A673 (cell line): ENCODE results near the gene LEF1. TPM values are rescaled to one million over a fixed set of nuclear protein-coding genes. Genes with fewer than 3 reads are reported as not detected.

Experiments
- BruUV-seq: library from RNA; stranded (reverse); fragments of 400-500 nt; replicated peaks from 2 replicates; lab custom pipeline; 2021; lab: Mats Ljungman, UMichigan
- CTCF ChIA-PET: fragments of 300-600 bp; sonication (Branson Sonifier 250); formaldehyde crosslinking; loops from one replicate; lab custom pipeline; 2022; ENCODE audit warnings: antibody characterized with exemption; lab: Charles Lee
- POLR2A ChIA-PET: fragments of 300-600 bp; sonication (Branson Sonifier 250); formaldehyde crosslinking; loops from one replicate; lab custom pipeline; 2022; ENCODE audit warnings: antibody characterized with exemption; ENCODE audit not compliant: low non-redundant PET; lab: Charles Lee
- DNase-seq: peaks from one replicate; pipeline ENCODE4 v3.0.0-alpha.2; 2015; ENCODE audit warnings: low spot score
- H3K27ac ChIP-seq: fragments of 200-600 bp; sonication (generic); 2 replicates; pipeline ENCODE4 v1.5.1; 2016; ENCODE audit warnings: mixed run types, low read depth, mild to moderate bottlenecking, mixed read lengths, antibody characterized with exemption, low read length; ENCODE audit not compliant: poor library complexity, severe bottlenecking
- H3K27me3 ChIP-seq: fragments of 200-600 bp; sonication (generic); replicated peaks from 2 replicates; pipeline ENCODE4 v1.6.1; 2017; ENCODE audit warnings: mixed run types, low read depth, mild to moderate bottlenecking, mixed read lengths, antibody characterized with exemption, low read length; ENCODE audit not compliant: insufficient read depth, poor library complexity
- H3K36me3 ChIP-seq: fragments of 200-600 bp; sonication (generic); 2 replicates; pipeline ENCODE4 v1.6.1; 2016; ENCODE audit warnings: mixed run types, mild to moderate bottlenecking, mixed read lengths, antibody characterized with exemption, low read length; ENCODE audit not compliant: insufficient read depth, poor library complexity, severe bottlenecking
- H3K4me1 ChIP-seq: fragments of 200-600 bp; sonication (generic); 2 replicates; pipeline ENCODE4 v1.6.1; 2017; ENCODE audit warnings: mixed run types, mild to moderate bottlenecking, mixed read lengths, antibody characterized with exemption, low read length; ENCODE audit not compliant: insufficient read depth, poor library complexity, severe bottlenecking
- H3K4me3 ChIP-seq: fragments of 200-600 bp; sonication (generic); 2 replicates; pipeline ENCODE4 v1.5.1; 2016; ENCODE audit warnings: low read depth, mixed run types, mild to moderate bottlenecking, mixed read lengths, low read length; ENCODE audit not compliant: poor library complexity, severe bottlenecking
- H3K9me3 ChIP-seq: fragments of 200-600 bp; sonication (generic); 2 replicates; pipeline ENCODE4 v1.6.1; 2016; ENCODE audit warnings: mixed run types, low read depth, mild to moderate bottlenecking, mixed read lengths, antibody characterized with exemption, low read length; ENCODE audit not compliant: poor library complexity, severe bottlenecking
- CTCF ChIP-seq: fragments of 300-800, 200-600 bp; sonication (generic); conservative IDR thresholded peaks from 2 replicates; pipeline ENCODE4 v1.5.1; 2017; ENCODE audit warnings: low read depth, mild to moderate bottlenecking, antibody characterized with exemption, low read length, moderate library complexity, mixed read lengths
- EZH2 ChIP-seq: fragments of 200-600 bp; sonication (generic); IDR thresholded peaks from 2 replicates; pipeline ENCODE4 v1.6.1; 2017; ENCODE audit warnings: borderline replicate concordance, low read depth, mild to moderate bottlenecking, mixed read lengths, antibody characterized with exemption, low read length; ENCODE audit not compliant: poor library complexity, severe bottlenecking
- intact Hi-C: fragments of 100-400 bp; cut with micrococcal nuclease; formaldehyde crosslinking; loops from one replicate; pipeline ENCODE4 v1.10.0; 2022; ENCODE audit not compliant: unreplicated experiment
- total RNA-seq: library from RNA; stranded (reverse); gene quantifications from 2 replicates; pipeline ENCODE4 v1.2.3, GENCODE V29; 2021

The LEF1 gene
- total RNA-seq, 1 experiment from 2014 or later, result 2.5 TPM

- no peaks in the 10 kb centered on the region for H3K4me1 ChIP-seq
- DNase-seq, result no peak
- H3K36me3 ChIP-seq, result no peaks in the 10 kb centered on the region
- no peak overlapping the region for H3K27ac ChIP-seq
- H3K9me3 ChIP-seq, result no peaks in the 10 kb centered on the region
- TF ChIP-seq CTCF, result no peak
- no peak overlapping the region for H3K4me3 ChIP-seq
- POLR2A ChIA-PET, result no interaction called here
- CTCF ChIA-PET, result no interaction called here
- intact Hi-C loops, result no loop called here
- no peaks in the 10 kb centered on the region for H3K27me3 ChIP-seq
- no TSS peak for BruUV-seq
These were observed 34.6 kb upstream of the LEF1 start for GRCh38 chr4:108203377-108203776.

DNA sequence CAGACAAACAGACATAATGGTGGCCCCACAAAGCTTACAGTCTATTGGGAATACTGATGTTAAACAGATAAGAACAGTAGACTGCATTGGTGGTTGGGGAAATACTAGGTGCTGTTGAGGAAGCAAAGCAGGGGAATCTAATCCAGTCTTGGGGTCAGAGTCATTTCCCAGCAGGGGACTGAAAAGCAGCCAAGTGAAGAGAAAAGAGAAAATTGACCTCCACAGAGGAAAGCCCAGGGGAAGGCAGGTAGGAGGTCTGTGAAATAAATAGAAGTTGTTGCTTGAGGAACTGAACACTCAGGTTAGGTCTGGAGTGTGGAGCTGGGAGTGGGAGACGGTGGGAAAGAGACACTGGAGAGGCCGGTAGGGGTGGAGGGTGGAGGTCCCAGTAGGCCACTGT, 33.0 kb upstream of the LEF1 start:
- Histone ChIP-seq H3K4me3 (no peak overlapping the region), H3K27me3 (no peaks in the 10 kb centered on the region), H3K36me3 (no peaks in the 10 kb centered on the region), H3K9me3 (no peaks in the 10 kb centered on the region), H3K4me1 (no peaks in the 10 kb centered on the region), H3K27ac (no peak overlapping the region)
- CTCF ChIA-PET, result no interaction called here
- no peak for DNase-seq
- POLR2A ChIA-PET, result no interaction called here
- TF ChIP-seq CTCF, result no peak
- TF ChIP-seq EZH2, result no peak
- intact Hi-C loops, result no loop called here
- no TSS peak for BruUV-seq

DNA sequence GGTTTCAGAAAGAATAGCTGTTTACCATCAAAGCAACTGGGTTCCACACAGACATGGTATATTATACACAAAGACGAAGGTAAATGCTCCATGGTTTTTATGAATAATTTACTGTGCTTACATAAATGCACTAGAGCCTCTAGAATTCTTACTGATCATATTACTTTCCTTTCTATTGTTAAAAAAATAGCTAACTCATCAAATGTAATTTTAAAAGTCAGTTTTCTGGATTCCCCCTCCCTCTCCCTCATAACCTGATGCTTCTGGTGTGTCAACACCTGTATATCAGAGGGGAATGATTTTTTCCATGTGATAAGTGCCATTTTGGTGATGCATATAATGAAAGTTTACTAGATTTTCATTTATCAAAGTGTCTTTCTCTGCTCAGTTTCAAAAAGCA, 31.1 kb upstream of the LEF1 start:
- ChIA-PET CTCF (no interaction called here), POLR2A (no interaction called here)
- intact Hi-C loops, result no loop called here
- Histone ChIP-seq H3K4me1 (no peaks in the 10 kb centered on the region), H3K36me3 (no peaks in the 10 kb centered on the region), H3K4me3 (no peak overlapping the region), H3K27me3 (no peaks in the 10 kb centered on the region), H3K9me3 (no peaks in the 10 kb centered on the region), H3K27ac (no peak overlapping the region)
- TF ChIP-seq CTCF (no peak), EZH2 (no peak)
- DNase-seq, result no peak
- BruUV-seq, result no TSS peak
